Measurements from ENCODE around the gene USP48.

The USP48 gene

GRCh38 chr1:21693732-21694131, 89.2 kb downstream of the USP48 start:
- Histone ChIP-seq H3K27me3 (ENCODE audit: control insufficient read depth in 1 of 2, insufficient read depth in 1 of 2, low read length in 2 of 2) (no peaks in the 10 kb centered on the region), H2BK5ac (ENCODE audit: low read depth, low read length, poor library complexity, severe bottlenecking) (no peak overlapping the region), H3K27ac (ENCODE audit: low read length, poor library complexity, severe bottlenecking) (no peak overlapping the region), H3K4me3 (ENCODE audit: insufficient read depth in 1 of 2, low read depth in 1 of 2, low read length in 2 of 2) (no peak overlapping the region), H3K9ac (ENCODE audit: low read length) (no peak overlapping the region), H3K4me2 (ENCODE audit: low read length, poor library complexity, severe bottlenecking) (no peak overlapping the region), H3K14ac (ENCODE audit: low read length in 2 of 2) (no peak overlapping the region), H3K4ac (ENCODE audit: low read depth in 1 of 2, low read length in 2 of 2) (no peak overlapping the region), H4K91ac (ENCODE audit: low read length) (no peak overlapping the region), H3K23ac (ENCODE audit: low read length in 2 of 2) (no peak overlapping the region), H3K9me3 (ENCODE audit: control insufficient read depth, low read length) (no peaks in the 10 kb centered on the region), H3K4me1 (ENCODE audit: control insufficient read depth, insufficient read depth, low read depth, low read length) (peaks cover 1% of the 10 kb centered on the region), H4K8ac (ENCODE audit: low read length) (no peak overlapping the region), H2BK12ac (ENCODE audit: low read length in 2 of 2) (no peak overlapping the region), H3K36me3 (ENCODE audit: control insufficient read depth in 1 of 2, insufficient read depth in 2 of 2, low read depth in 1 of 2, low read length in 2 of 2) (peaks cover 33 to 81% of the 10 kb centered on the region in 2 experiments), H3K79me1 (replicated peaks; ENCODE audit: low read length, poor library complexity, severe bottlenecking) (peaks cover 35% of the 10 kb centered on the region), H3K18ac (ENCODE audit: low read depth in 1 of 2, low read length in 2 of 2) (no peak overlapping the region), H2AK5ac (ENCODE audit: low read length, severe bottlenecking) (no peak overlapping the region), H2BK120ac (ENCODE audit: low read depth, low read length) (no peak overlapping the region), H2BK15ac (ENCODE audit: low read depth, poor library complexity, severe bottlenecking) (no peak overlapping the region), H2AFZ (ENCODE audit: low read depth, low read length) (no peak overlapping the region)
- DNase-seq = no peak

GRCh38 chr1:21691739-21692138, 91.2 kb downstream of the USP48 start:
- H3K36me3 ChIP-seq (ENCODE audit: control insufficient read depth in 1 of 2, insufficient read depth in 2 of 2, low read depth in 1 of 2, low read length in 2 of 2) = peaks cover 36 to 83% of the 10 kb centered on the region in 2 experiments
- 96% methylated on average over 3 of the region's 3 CpGs for WGBS
- H2BK5ac ChIP-seq (ENCODE audit: low read depth, low read length, poor library complexity, severe bottlenecking) = no peak overlapping the region

GRCh38 chr1:21689661-21690372, 93.1 kb downstream of the USP48 start:
- H3K14ac ChIP-seq (ENCODE audit: low read length in 2 of 2) = no peak overlapping the region
- no peak overlapping the region for H3K4me3 ChIP-seq (ENCODE audit: insufficient read depth in 1 of 2, low read depth in 1 of 2, low read length in 2 of 2)
- H3K79me1 ChIP-seq (replicated peaks; ENCODE audit: low read length, poor library complexity, severe bottlenecking) = peaks cover 28% of the 10 kb centered on the region
- H3K27ac ChIP-seq (ENCODE audit: low read length, poor library complexity, severe bottlenecking) = no peak overlapping the region
- no peak overlapping the region for H3K18ac ChIP-seq (ENCODE audit: low read depth in 1 of 2, low read length in 2 of 2)
- H3K9ac ChIP-seq (ENCODE audit: low read length) = no peak overlapping the region
- no peak overlapping the region for H2BK15ac ChIP-seq (ENCODE audit: low read depth, poor library complexity, severe bottlenecking)
- H3K9me3 ChIP-seq (ENCODE audit: control insufficient read depth, low read length) = peaks cover 21% of the 10 kb centered on the region
- H4K8ac ChIP-seq (ENCODE audit: low read length) = no peak overlapping the region
- WGBS = 100% methylated on average over 2 of the region's 6 CpGs
- H2BK120ac ChIP-seq (ENCODE audit: low read depth, low read length) = no peak overlapping the region
- H3K27me3 ChIP-seq (ENCODE audit: control insufficient read depth in 1 of 2, insufficient read depth in 1 of 2, low read length in 2 of 2) = no peaks in the 10 kb centered on the region
- peaks cover 41 to 86% of the 10 kb centered on the region in 2 experiments for H3K36me3 ChIP-seq (ENCODE audit: control insufficient read depth in 1 of 2, insufficient read depth in 2 of 2, low read depth in 1 of 2, low read length in 2 of 2)
- H4K91ac ChIP-seq (ENCODE audit: low read length) = no peak overlapping the region
- DNase-seq = no peak
- no peak overlapping the region for H3K23ac ChIP-seq (ENCODE audit: low read length in 2 of 2)
- H2AK5ac ChIP-seq (ENCODE audit: low read length, severe bottlenecking) = no peak overlapping the region
- no peak overlapping the region for H2AFZ ChIP-seq (ENCODE audit: low read depth, low read length)
- no peak overlapping the region for H3K4ac ChIP-seq (ENCODE audit: low read depth in 1 of 2, low read length in 2 of 2)
- no peak overlapping the region for H2BK5ac ChIP-seq (ENCODE audit: low read depth, low read length, poor library complexity, severe bottlenecking)
- no peak overlapping the region for H2BK12ac ChIP-seq (ENCODE audit: low read length in 2 of 2)
- no peaks in the 10 kb centered on the region for H3K4me1 ChIP-seq (ENCODE audit: control insufficient read depth, insufficient read depth, low read depth, low read length)
- H3K4me2 ChIP-seq (ENCODE audit: low read length, poor library complexity, severe bottlenecking) = no peak overlapping the region

More at GRCh38 chr1:21691739-21692138, 91.2 kb downstream of the USP48 start:
- Histone ChIP-seq H3K79me1 (replicated peaks; ENCODE audit: low read length, poor library complexity, severe bottlenecking) (peaks cover 34% of the 10 kb centered on the region), H4K8ac (ENCODE audit: low read length) (no peak overlapping the region), H3K4me2 (ENCODE audit: low read length, poor library complexity, severe bottlenecking) (no peak overlapping the region), H3K4me3 (ENCODE audit: insufficient read depth in 1 of 2, low read depth in 1 of 2, low read length in 2 of 2) (no peak overlapping the region), H3K9ac (ENCODE audit: low read length) (no peak overlapping the region), H2AFZ (ENCODE audit: low read depth, low read length) (no peak overlapping the region), H3K14ac (ENCODE audit: low read length in 2 of 2) (no peak overlapping the region), H2BK12ac (ENCODE audit: low read length in 2 of 2) (no peak overlapping the region), H3K23ac (ENCODE audit: low read length in 2 of 2) (no peak overlapping the region), H3K4ac (ENCODE audit: low read depth in 1 of 2, low read length in 2 of 2) (no peak overlapping the region), H3K9me3 (ENCODE audit: control insufficient read depth, low read length) (peaks cover 4% of the 10 kb centered on the region), H2BK15ac (ENCODE audit: low read depth, poor library complexity, severe bottlenecking) (no peak overlapping the region), H3K27ac (ENCODE audit: low read length, poor library complexity, severe bottlenecking) (no peak overlapping the region), H2AK5ac (ENCODE audit: low read length, severe bottlenecking) (no peak overlapping the region), H3K27me3 (ENCODE audit: control insufficient read depth in 1 of 2, insufficient read depth in 1 of 2, low read length in 2 of 2) (no peaks in the 10 kb centered on the region), H3K4me1 (ENCODE audit: control insufficient read depth, insufficient read depth, low read depth, low read length) (peaks cover 1% of the 10 kb centered on the region), H2BK120ac (ENCODE audit: low read depth, low read length) (no peak overlapping the region), H4K91ac (ENCODE audit: low read length) (no peak overlapping the region), H3K18ac (ENCODE audit: low read depth in 1 of 2, low read length in 2 of 2) (no peak overlapping the region)
- DNase-seq = no peak

- DNase-seq = no peak
- H4K8ac ChIP-seq (ENCODE audit: low read length) = no peak overlapping the region
- no peak overlapping the region for H3K18ac ChIP-seq (ENCODE audit: low read depth in 1 of 2, low read length in 2 of 2)
- no peak overlapping the region for H3K23ac ChIP-seq (ENCODE audit: low read length in 2 of 2)
- no peak overlapping the region for H3K9ac ChIP-seq (ENCODE audit: low read length)
- 100% methylated on average over 2 of the region's 2 CpGs for WGBS
- no peak overlapping the region for H4K91ac ChIP-seq (ENCODE audit: low read length)
- no peak overlapping the region for H3K27ac ChIP-seq (ENCODE audit: low read length, poor library complexity, severe bottlenecking)
- H2BK5ac ChIP-seq (ENCODE audit: low read depth, low read length, poor library complexity, severe bottlenecking) = no peak overlapping the region
- peaks cover 27% of the 10 kb centered on the region for H3K9me3 ChIP-seq (ENCODE audit: control insufficient read depth, low read length)
- H2BK15ac ChIP-seq (ENCODE audit: low read depth, poor library complexity, severe bottlenecking) = no peak overlapping the region
- no peak overlapping the region for H3K14ac ChIP-seq (ENCODE audit: low read length in 2 of 2)
- H2BK120ac ChIP-seq (ENCODE audit: low read depth, low read length) = no peak overlapping the region
- no peak overlapping the region for H2AK5ac ChIP-seq (ENCODE audit: low read length, severe bottlenecking)
- H3K4ac ChIP-seq (ENCODE audit: low read depth in 1 of 2, low read length in 2 of 2) = no peak overlapping the region
- peaks cover 20% of the 10 kb centered on the region for H3K79me1 ChIP-seq (replicated peaks; ENCODE audit: low read length, poor library complexity, severe bottlenecking)
- H2BK12ac ChIP-seq (ENCODE audit: low read length in 2 of 2) = no peak overlapping the region
- H2AFZ ChIP-seq (ENCODE audit: low read depth, low read length) = no peak overlapping the region
- H3K4me3 ChIP-seq (ENCODE audit: insufficient read depth in 1 of 2, low read depth in 1 of 2, low read length in 2 of 2) = no peak overlapping the region
- no peaks in the 10 kb centered on the region for H3K27me3 ChIP-seq (ENCODE audit: control insufficient read depth in 1 of 2, insufficient read depth in 1 of 2, low read length in 2 of 2)
- H3K4me2 ChIP-seq (ENCODE audit: low read length, poor library complexity, severe bottlenecking) = no peak overlapping the region
- H3K36me3 ChIP-seq (ENCODE audit: control insufficient read depth in 1 of 2, insufficient read depth in 2 of 2, low read depth in 1 of 2, low read length in 2 of 2) = peaks cover 39 to 87% of the 10 kb centered on the region in 2 experiments
- no peaks in the 10 kb centered on the region for H3K4me1 ChIP-seq (ENCODE audit: control insufficient read depth, insufficient read depth, low read depth, low read length)
Measured at GRCh38 chr1:21687081-21687529, 95.8 kb downstream of the USP48 start.
